SH-SY5Y (cell line): ENCODE results near the gene SLC22A5.

Experiments
- GATA2 ChIP-seq: IDR thresholded peaks from 2 replicates; pipeline ENCODE4 v1.6.1; 2011; ENCODE audit warnings: mild to moderate bottlenecking, low read depth, low read length
- GATA3 ChIP-seq: IDR thresholded peaks from 2 replicates; pipeline ENCODE4 v1.6.1; 2011; ENCODE audit warnings: low read depth, mild to moderate bottlenecking, low read length, moderate library complexity

The SLC22A5 gene

DNA sequence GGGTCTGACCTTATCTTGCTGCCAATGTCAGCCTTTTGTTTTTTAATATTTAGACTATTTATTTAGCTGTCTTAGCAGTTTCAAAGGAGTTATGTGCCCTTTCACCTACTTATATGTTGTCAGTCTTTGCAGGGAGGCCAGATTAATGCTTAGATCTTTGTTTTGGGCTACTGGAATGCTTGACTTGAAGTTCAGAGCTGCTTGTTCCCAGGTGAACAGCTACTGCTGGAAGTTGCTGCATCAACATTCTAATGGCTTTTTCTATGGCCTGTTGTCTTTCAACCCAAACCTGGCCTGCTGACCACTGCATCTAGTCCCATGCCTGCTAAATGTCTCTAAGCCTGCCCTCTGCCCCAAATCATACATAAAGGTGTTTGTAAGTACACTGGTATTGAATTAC is 3.0 kb downstream of the SLC22A5 start:
- TF ChIP-seq GATA3 (no peak), GATA2 (no peak)

DNA sequence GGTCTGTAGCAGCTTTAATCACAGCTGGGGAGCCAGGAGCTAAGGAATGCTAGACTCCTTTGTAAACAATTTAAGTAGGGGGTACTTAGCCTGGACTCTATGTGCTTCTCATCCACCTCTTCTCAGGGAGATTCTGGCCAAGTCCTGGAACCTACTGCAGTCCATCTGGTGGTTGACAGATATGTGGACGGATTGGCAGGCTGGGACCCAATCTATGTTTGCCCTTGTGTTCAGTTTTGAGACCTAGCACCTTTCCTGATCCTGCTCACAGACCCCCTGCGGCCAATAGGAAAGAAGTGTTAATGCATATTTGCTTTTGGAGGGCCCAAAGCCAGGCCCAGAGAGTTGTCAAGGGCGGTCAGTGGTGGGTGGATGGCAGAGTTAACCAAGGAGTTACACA is 6.4 kb downstream of the SLC22A5 start:
- TF ChIP-seq GATA3 (no peak), GATA2 (no peak)

DNA sequence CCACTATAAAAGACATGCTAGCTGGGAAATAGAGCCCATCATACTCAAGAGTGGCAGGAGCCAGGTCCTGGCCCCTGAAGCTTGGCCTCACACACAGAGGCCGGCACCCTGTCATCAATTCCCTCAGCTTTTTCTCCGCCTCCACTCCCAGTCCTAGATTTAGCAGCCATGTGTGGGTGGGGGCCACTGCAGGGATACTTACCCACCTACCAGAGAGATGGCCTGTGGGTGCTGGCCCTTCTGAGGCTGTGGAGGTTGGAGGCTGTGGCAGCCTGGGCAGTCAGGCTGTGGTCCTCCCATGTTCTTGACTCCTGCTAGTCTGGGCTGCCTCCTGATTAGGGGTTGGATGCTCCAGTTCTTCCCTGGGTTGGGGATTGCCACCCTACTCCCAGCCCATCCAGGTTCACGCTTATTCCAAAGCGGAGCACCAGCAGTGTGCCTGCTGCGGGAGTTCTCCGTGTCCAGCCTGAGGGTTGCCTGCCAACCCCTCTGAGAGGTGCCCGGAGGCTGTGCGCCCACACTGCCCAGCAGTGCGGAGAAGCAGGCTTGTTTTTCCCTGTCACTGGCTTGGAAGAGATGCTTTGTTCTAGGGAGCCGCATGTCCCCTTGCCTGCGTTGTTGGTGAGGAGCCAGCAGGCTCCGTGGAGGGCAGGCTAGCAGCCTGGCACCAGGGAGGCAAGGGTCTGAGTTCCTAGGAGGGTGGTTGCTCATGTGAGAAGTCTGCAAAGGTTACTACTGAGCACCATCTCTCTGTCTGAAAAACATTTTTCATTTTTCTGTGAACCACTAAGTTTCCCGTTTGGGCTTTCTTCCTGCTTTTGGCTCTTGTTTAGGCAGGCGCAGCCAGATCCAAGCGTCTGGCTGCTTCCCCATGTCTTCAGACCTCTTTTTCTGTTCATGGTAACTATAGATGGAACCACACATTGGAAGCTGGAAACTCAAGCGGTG is 7.5 kb downstream of the SLC22A5 start:
- TF ChIP-seq GATA2 (no peak), GATA3 (no peak)

DNA sequence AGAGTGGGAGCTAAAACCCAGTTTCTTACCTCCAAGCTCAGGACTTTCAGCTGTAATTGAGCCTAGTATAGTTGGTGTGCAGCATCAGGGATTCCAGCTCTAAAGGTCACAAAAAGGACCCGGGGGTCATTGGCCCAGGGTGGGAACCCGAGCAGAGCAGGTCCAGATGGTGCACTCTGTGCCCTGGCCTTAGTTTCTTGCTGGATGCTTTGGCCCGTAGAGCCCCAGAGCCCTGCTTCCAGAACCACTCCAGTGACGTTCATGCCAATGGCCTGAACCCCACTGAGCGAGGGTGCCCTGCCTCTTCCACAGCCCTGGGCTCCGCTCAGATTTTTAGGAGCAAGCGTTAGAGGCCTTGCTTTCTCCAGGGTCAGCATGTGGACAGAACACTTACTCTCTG is 8.2 kb downstream of the SLC22A5 start:
- TF ChIP-seq GATA3 (no peak), GATA2 (no peak)

DNA sequence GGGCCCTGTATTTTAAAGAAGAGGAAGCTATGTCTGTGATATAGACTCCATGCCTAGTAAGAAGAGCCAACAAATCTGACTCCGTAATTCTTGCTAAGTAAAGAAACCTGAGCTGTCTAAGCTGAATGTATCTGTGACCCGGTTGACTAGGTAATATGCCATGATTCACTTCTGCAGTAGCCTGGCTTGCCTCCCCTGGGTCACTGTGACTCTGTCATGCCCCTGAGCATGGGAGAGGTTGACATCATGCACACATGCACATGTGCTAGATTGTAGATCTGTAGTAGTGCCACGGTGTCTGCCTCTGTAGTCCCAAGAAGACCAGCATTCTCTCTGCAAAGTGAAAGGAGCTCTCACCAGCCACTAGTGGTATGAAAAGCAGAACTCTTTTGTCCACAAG is 9.1 kb downstream of the SLC22A5 start:
- TF ChIP-seq GATA2 (no peak), GATA3 (no peak)

DNA sequence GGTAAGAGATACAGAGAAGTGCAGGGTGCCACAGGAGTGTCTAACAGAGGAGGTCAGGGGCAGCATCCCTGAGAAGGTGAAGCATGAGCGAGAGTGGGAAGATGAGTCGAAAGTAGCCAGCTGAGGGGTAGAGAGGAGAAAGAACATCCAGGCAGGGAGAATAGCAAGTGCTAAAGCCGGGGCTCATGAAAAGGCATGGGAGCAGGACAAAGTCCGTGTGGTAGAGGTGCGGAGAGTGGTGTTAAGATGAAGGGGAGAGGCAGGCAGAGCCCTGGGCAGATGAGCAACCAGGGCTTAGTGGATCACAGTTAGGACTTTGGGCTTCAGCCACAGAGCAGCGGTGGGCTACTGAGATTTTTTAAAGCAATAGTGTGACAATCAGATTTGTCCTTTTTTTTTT is 10.5 kb downstream of the SLC22A5 start:
- TF ChIP-seq GATA3 (no peak), GATA2 (no peak)

DNA sequence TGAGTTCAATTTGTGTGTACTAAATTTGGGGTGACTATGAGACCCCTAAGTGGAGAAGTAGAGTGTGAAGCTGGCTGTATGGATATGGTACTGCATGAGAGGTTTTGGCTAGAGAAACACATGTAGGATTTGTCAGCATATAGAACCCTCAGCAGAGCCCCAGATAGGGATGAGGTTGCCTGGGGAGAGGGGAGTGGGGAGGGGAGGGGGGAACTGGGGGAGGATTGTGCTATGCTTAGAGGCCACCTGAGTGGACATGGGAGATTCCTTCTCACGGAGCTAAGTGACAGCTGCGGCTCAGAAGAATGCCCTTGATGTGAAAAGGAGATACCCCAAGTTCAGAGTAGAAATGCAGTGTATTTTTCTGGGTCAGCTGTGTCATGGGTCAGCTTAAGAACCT is 11.2 kb downstream of the SLC22A5 start:
- no peak for TF ChIP-seq GATA2
- TF ChIP-seq GATA3, result no peak

DNA sequence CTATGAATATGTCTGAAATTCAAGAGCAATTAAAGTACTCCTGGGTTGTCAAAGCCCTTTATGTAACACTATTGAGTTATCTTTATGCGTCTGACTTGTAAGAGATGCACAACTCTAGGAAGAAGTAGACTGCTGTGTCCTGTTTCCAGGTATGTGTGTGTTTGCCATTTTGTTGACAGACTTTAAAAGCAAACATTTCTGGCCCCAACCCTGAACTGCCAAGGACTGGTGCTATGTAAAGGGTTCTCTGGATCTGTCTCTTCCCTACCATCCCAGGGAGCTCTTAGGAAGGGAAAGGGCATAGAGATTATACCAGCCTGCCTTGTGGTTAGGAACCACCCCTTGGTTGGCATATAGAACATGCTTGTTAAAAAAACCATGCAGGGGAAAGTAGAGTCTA is 12.1 kb downstream of the SLC22A5 start:
- no peak for TF ChIP-seq GATA3
- TF ChIP-seq GATA2, result no peak

DNA sequence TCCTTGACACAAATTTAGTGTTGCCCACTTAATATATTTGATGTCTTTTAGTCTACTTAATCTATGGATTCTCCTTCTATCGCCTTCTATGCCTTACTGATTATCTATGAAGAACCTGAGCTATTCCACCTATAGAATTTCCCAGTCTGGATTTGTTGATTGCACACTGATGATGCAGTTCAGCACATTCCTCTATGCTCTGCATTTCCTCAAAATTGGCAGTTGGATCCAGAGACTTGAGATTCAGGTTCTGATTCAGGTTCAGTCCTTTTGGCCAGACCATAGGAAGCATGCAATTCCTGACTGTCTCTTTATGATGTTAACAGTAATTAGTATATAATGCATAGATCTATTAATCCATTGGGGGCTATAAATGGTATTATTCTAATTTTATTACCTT is 13.8 kb downstream of the SLC22A5 start:
- TF ChIP-seq GATA3 (no peak), GATA2 (no peak)

DNA sequence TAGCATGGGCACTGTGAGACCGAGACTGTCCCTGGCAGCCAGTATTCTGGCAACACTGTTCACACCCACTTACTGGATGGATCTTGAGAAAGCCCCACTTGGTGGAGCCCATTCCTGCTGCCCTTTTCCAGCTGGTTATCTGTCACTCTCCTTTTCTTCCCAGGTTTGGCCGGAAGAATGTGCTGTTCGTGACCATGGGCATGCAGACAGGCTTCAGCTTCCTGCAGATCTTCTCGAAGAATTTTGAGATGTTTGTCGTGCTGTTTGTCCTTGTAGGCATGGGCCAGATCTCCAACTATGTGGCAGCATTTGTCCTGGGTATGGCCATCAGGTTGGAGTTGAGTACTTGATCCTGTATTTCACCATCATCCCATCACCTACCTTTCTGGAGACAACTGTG is 14.5 kb downstream of the SLC22A5 start:
- no peak for TF ChIP-seq GATA2
- TF ChIP-seq GATA3, result no peak

DNA sequence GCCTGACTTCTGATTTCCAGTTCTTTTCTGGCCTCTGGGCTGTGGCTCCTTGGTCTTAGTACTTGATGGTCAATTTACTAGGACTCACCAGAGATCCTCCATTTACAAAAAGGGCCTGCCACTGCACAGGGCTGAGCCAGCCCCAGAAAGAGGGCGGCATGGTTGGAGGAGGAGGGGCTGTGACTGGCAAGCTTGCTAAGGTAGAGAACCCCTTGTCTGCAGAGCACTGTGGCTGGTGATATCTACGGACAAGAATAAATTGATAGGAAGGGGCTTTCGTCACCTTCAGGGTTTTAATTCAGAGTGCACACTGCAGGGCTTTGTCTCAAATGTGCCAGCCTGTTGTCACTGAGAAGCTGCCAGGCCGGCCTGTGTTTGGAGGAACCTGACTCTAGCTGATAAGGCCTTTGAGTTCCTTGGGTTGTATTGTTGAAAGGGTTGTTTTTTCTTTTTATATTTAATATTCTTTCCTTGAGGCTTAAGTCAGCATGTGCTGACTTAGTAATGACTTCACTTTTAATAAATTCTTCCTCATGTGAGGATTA is 15.1 kb downstream of the SLC22A5 start:
- no peak for TF ChIP-seq GATA2
- TF ChIP-seq GATA3, result no peak

DNA sequence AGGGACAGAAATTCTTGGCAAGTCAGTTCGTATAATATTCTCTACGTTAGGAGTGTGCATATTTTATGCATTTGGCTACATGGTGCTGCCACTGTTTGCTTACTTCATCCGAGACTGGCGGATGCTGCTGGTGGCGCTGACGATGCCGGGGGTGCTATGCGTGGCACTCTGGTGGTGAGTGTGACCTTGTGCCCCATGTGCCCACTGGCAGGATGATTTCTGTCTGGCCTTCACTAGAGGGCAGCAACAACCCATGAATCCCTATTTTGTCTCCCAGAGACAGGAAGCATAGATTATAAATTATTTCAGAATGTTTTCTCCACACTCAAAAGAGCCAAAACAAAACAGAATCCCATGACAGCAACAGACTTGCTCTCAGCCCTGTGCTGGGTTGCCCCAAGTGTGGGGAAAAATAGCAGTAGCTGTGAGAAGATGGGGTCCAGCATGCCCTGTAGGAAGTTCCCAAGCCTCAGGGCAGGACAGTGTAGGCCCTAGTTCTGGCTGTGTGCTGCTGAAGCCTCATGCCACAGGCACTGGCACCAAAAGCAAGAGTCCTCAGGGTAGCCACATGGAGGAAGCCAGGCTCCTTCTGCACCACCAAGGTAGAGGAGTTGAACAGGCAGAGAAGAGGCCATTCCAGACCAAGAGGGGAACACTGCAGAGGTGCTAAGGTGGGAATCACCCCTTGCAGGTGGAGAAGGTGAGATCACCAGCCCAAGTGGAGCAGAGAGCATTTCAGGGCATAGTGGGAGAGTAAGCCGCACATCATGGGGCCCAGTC is 16.0 kb downstream of the SLC22A5 start:
- no peak for TF ChIP-seq GATA2
- TF ChIP-seq GATA3, result no peak

DNA sequence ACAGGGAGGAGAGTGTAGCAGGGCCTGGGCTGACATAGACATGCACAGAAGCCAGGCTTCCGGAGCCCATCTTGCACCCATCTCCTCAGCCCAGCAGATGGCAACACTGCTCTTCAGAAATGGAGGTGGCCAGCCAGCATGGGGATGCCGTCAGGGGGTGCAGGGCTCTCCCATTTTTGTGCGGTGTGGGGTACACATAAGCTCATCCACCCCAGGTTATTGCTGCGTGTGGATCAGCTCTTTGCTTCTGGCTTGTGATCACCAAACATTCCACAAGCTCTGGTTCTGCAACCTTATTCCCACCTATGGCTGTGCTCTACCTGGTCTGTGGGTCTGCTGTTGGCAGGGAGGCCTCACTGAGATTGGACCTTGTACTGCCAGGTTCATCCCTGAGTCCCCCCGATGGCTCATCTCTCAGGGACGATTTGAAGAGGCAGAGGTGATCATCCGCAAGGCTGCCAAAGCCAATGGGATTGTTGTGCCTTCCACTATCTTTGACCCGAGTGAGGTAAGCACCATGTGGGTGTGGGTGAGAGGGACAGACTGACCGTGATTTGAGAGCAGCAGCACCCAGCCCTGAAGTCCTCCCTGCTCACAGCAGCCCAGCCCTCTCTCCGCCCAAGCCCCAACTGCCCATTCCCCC is 17.3 kb downstream of the SLC22A5 start:
- TF ChIP-seq GATA2 (no peak), GATA3 (no peak)

DNA sequence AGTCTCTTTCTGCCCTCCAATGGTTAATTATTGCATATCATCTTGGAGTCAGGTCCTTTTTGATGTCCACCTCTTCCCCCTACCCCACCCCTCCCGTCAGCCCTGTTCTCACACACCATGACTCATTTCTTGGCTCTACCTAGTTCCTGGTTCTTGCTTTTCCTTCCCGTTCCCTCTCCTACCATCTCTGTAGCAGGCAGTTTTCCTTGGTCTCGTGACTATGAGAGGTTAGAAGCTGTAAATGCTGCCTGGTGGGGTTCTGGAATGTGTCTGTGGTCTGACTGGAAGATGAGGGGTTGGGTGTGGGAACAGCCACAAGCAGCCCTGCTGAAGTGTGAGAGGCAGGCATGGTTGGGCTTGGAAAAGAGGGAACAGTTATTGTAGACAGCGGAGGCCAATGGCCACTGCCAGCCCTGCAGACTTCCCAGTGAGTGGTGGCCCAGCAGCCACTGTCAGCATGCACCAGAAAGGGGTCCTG is 18.2 kb downstream of the SLC22A5 start:
- TF ChIP-seq GATA2 (no peak), GATA3 (no peak)
